Measurements from ENCODE around the gene BLOC1S2.
"Not testable (repeated sequence)": the region's sequence is repeated elsewhere in the genome, so short reads cannot be mapped to it uniquely, and the experiment has no call there.

BLOC1S2 gene

DNA sequence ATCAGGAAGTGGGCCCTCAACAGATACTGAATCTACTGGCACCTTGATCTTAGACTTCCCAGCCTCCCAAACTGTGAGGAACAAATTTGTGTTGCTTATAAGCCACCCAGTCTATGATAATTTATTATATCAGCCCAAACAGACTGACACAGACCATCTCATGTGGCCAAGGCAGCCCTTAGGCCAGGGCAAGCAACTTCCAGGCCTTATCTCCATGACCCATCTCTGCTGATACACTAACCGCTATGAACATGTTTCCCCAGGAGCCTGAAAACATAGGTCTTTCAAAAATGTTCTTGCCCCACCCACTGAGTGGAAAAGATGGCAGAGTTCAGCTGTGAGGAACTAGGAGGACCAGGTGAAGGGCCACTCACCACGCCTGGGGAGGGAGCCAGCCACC, 3.2 kb upstream of the BLOC1S2 start:
- DNase-seq = no peak

DNA sequence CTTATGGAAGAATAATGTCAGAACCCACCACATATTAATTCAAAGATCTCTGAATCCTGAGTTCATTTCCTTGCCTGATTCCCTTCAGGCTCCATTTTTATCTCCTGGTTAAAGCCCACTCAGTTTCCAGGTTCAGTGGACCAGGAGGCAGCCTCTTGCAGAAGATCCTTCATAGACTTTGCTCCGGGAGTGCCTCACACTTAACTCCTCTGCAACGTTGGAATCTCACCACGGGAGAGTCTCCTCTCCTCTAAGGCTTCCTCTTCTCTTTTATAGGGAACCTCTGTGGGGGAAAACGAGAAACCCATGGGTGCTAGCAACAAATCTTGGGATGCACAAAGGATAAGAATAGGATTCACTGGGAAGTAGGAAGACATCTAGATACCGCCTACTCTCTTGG, 1.7 kb upstream of the BLOC1S2 start:
- no peak for DNase-seq

DNA sequence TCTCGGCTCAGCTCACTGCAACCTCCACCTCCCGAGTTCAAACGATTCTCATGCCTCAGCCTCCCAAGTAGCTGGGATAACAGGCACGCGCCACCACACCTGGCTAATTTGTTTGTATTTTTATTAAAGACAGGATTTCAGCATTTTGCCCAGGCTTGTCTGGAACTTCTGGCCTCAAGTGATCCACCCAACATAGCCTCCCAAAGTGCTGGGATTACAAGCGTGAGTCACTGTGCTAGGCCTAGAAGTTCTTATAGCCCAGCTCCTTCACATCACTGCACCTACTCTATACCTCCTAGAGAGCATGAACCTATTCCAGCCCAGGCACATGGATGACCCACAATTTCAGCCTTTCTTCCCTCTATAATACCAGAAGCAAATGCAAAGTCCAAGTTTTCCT, 1.3 kb upstream of the BLOC1S2 start:
- DNase-seq = no peak

DNA sequence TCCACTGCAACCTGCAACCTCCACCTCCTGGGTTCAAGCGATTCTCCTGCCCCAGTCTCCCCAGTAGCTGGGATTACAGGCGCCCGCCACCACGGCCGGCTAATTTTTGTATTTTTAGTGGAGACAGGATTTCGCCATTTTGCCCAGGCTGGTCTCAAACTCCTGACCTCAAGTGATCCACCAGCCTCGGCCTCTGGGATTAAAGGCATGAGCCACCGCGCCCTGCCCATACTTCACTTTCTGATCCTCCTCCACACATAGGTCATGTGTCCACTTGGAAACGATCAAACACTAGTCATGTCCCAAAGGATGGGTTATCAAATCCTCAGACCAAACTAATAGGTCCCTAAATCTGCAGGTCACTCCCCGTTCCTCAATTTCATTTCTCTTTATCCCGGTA, 1.2 kb downstream of the BLOC1S2 start:
- DNase-seq = not testable (repeated sequence)

DNA sequence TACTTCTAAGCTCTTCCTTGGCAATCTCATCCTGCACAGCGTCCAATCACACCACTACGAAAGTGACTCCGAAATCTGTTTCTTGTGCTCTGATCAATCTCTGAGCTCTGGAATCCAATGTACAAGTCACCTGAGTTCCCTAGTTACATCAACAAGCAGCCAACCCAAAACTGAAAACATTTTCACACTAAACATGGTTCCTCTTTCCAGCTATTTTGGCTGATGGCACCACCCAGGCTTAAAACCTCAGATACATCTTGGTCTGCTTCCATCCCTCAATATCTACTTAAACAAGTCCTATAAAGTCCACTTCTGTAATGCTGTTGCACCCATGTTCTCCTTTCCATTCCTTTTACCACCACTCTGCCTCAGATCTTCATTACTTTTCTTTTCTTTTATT, 3.6 kb downstream of the BLOC1S2 start:
- DNase-seq = no peak

DNA sequence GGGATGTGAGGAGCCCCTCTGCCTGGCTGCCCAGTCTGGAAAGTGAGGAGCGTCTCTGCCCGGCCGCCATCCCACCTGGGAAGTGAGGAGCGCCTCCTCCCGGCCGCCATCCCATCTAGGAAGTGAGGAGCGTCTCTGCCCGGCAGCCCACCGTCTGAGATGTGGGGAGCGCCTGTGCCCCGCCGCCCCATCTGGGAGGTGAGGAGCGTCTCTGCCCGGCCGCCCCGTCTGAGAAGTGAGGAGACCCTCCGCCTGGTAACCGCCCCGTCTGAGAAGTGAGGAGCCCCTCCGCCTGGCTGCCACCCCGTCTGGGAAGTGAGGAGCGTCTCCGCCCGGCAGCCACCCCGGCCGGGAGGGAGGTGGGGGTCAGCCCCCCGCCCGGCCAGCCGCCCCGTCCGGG, 9.5 kb downstream of the BLOC1S2 start:
- DNase-seq = not testable (repeated sequence)

DNA sequence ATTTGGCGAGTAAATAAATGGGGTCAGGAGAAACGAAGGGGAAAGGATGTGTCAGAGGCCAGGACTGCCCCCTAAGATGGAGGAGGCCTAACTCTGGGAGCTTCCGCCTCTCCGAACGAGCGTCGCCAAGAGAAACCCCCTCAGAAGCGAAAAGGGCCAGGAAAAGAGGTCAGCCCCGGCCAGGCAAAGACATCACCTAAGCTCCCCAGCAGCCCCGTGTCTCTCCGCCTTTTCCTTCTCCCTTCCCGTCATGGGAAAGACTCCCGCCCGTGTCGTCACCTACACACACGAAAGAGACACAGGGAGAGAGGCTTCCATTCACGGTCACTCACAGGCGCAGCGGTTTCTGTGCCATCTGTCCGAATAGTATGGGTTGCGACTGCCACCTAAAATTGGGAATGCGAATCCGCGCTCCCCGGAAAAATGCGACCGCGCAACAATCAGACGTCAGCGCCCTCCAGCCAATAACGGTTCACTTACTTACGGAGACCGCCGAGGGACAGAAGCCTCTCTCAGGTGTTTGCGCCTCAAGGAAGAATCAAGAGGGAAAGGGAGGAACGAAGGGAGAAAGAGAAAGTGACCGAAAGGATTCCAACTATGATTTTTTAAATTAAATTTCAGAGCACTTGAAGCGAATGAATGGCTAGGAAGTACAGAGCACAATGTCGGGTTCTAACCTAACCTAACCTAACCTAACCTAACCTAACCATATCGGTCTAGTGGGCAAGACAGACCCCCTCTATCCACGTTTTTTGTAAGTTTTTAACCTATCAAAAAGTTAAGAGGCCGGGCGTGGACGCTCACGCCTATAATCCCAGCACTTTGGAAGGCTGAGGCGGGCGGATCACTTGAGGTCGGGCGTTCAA, 19.0 kb downstream of the BLOC1S2 start, which contains the start of gene CWF19L1:
TSS of gene CWF19L1 (minus strand) at position 400 of the 866 bp plus-strand sequence. CDS start at position 355, 45 bp downstream.
- no peak for DNase-seq

DNA sequence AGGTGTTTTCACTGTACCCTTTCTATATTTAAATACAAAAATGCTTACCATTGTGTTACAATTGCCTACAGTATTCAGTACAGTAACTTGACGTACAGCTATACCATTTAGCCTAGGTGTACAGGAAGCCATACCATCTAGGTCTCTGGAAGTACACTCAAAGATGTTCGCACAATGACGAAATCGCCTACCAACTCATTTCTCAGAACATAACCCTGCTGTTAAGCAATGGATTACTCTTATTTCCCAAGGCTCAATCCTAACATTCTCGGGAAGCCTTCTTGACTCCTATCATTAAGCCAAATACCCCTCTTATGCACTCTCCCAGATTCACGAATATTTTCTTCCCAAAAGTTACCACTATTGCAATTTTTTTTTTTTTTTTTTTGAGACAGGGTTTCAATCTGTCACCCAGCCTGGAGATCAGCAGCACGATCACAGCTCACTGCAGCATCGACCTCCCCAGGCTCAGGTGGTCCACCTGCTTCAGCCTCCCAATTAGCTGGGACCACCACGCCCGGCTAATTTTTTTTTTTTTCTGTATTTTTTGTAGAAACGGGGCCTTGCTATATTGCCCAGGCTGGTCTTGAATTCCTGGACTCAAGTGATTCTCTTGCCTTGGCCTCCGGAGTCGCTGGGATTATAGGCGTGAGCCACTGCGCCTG, 20.5 kb downstream of the BLOC1S2 start:
- DNase-seq = no peak

DNA sequence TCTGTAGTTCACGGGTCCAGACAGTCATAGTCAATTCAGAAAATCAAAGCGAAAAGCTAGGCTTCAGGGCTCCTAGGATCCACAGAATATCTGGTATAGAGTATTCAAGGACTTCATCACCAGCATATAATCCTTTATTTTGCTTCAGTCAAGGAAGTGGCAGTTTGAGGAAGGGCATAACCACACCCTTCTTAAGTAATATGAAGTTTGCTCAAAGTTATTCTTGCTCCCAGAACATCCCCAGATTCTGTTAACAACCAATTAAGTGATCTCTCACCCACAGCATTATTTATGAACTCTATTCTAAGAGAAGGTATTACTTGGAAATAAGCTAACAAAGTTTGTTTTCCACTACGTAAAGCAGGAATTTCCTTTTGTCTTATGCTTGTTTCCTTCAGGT, 32.3 kb downstream of the BLOC1S2 start:
- no peak for DNase-seq

DNA sequence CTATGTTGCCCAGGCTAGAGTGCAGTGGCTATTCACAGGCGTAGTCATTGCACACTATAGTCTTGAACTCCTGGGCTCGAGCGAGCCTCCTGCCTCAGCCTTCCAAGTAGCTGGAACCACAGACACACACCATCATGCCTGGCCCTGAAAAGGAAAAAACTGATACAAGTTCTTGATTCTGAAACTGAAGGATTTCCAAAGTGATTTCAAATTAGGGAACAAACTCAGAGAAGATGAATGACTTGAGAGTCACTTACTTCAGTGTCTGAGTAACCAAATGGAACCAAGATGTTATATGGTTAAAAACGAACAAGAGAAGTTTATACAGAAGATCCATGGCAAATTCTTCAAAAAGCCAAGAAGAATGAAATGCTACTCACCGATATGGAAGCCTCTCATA, 33.4 kb downstream of the BLOC1S2 start:
- DNase-seq = no peak

DNA sequence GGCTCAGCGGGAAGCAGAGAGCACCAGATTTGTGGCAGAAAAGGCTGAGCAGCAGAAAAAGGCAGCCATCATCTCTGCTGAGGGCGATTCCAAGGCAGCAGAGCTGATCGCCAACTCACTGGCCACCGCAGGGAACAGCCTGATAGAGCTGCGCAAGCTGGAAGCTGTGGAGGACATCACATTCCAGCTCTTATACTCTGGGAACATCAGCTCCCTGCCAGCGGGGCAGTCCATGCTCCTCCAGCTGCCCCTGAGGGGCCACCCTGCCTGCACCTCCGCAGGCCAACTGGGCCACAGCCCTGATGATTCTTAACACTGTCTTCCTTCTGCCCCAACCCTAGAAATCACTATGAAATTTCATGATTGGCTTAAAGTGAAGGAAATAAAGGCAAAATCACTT, 37.7 kb downstream of the BLOC1S2 start:
- no peak for DNase-seq

DNA sequence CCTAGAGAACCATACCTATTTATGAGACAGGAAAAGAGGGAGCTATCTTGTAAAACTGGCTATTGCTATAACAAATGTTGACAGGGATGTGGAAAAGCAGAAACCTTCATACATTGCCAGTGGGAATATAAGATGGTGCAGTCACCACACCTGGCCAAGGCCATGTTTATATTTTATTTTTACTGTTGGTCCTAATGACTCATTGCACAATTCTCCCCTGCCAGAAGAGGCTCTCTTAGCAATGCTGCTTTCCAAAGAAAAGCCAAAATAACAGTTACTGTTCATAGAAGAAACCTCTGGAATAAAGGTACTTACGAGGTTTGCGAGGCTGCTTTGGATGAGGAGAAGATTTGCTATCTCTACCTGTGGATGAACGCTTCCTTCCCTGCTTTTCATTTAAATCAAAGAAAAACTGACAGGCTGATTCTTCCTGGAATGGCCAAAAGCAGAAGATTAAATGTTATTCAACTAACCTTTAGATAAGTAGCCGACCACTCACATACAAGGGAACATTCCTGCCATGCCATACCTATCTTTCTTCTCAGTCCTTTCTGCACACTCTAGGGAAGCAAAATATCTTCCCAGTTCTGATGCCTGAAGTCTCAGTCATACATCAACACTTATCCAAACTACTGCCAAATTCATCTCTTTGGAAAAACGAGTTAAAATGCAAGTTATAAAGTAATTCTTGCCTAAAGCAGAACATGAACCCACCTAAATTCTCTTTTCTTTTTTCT, 40.8 kb downstream of the BLOC1S2 start:
- DNase-seq = no peak

DNA sequence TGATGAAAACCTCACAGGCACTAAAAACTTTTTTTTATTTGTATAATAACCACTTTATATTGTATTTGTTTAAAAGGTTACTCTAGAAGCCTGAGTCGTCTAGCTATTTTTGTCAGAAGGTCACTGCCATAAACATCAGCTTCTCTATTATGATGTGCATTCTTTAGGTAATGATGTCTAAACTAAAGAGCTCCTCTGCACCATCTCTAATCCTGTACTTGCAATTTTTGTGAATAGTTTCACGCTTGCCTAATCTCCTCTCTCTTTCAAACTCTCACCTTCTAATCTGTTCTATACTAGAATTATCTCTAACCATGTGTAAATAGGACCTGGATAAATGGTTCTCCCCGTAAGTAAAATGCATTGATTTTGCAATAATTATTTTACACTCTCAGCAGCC, 46.6 kb downstream of the BLOC1S2 start:
- DNase-seq = no peak

DNA sequence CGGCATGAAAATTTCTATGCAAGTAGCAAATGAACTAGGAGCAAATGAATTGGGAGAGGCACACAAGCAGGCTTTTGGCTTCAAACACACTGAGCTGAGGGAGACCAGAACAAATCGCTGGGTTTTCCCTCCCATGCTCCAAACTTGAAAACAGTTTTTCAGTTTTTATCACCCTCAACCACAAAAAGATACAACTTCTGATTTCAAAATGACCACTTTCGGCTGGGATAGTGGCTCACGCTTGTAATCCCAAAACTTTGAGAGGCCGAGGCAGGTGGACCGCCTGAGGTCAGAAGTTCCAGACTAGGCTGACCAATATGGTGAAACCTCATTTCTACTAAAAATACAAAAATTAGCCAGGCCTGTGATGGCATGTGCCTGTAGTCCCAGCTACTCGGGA, 48.1 kb downstream of the BLOC1S2 start:
- no peak for DNase-seq

DNA sequence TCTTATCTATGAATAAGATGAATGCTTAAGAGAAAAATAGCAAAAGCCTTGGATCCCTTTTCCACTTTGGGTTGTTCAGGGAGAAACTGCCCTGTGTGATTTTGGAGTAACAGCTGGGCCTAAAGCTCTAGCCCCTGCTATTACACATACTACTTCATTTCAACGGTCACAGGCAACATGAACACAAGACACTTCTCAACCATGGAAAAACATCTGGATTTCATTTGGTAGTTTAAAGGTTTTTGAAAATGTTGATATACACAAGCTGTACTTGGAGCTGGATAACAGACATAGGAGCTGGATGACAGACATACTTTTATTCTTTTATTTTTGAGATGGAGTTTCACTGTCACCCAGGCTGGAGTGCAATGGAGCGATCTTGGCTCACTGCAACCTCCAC, 54.4 kb downstream of the BLOC1S2 start:
- DNase-seq = no peak

DNA sequence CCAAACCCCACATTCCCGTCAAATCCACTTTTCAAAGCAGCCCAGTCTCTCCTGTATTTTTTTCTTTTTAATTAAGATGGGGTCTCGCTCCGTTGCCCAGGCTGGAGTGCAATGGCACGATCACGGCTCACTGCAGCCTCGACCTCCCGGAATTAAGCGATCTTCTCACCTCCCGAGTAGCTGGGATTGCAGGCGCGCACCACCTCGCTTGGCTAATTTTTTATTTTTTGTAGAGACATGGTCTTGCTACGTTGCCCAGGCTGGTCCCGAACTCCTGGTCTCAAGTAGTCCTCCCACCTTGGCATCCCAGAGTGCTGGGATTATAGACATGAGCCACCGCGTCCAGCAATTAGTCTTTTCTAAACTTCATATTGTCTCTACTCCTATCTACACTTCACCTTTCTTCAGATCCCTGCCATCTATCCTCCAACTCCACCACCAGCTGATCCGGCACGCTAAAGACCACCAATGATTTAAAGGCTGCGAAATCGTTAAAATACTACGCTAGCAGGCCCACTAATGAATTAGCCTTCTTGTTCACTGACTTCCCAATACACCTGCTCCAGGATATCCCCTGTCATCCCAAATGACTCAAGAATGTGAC, 56.6 kb downstream of the BLOC1S2 start:
- DNase-seq = no peak

DNA sequence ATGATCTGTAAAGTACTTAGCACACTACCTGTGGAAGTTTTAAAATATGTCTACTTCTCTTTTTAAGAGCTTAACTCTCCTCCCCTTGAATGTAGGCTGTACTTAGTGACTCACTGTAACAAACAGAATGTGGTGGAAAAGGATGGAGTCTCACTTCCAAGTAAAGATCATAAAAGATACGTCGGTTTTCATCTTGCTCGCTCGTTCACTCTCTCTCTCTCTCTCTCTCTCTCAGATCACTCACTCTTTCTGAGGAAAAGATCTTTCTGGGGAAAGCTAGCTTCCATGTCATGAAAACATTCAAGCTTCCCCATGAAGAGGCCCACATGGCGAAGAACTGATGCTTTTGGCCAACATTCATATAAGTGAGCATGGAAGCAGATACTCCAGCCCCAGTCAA, 62.6 kb downstream of the BLOC1S2 start:
- DNase-seq = no peak
